ENCODE data around the gene NFIA. TPM values are rescaled to one million over a fixed set of nuclear protein-coding genes. Genes with fewer than 3 reads are reported as not detected.

The NFIA gene
- polyA plus RNA-seq, 1 donor, result 22.8 TPM

GRCh38 chr1:61182480-61182879 is 100.1 kb downstream of the NFIA start:
- no peak for DNase-seq (ENCODE audit: low read depth)

GRCh38 chr1:61183471-61184039 is 101.2 kb downstream of the NFIA start:
- DNase-seq (ENCODE audit: low read depth), result peak; percentile 70

- peak; percentile 83 for DNase-seq (ENCODE audit: low read depth)
Observed at GRCh38 chr1:61184040-61184713, 101.8 kb downstream of the NFIA start.

GRCh38 chr1:61184714-61185106 is 102.3 kb downstream of the NFIA start:
- no peak for DNase-seq (ENCODE audit: low read depth)

- no peak for DNase-seq (ENCODE audit: low read depth)
Observed at GRCh38 chr1:61186753-61187152, 104.4 kb downstream of the NFIA start.

GRCh38 chr1:61187352-61188086 is 105.2 kb downstream of the NFIA start:
- no peak for DNase-seq (ENCODE audit: low read depth)

- DNase-seq (ENCODE audit: low read depth), result no peak
Observed at GRCh38 chr1:61190153-61190552, 107.8 kb downstream of the NFIA start.

GRCh38 chr1:61190618-61191432 is 108.5 kb downstream of the NFIA start:
- no peak for DNase-seq (ENCODE audit: low read depth)

- no peak for DNase-seq (ENCODE audit: low read depth)
Observed at GRCh38 chr1:61191433-61191720, 109.0 kb downstream of the NFIA start.

GRCh38 chr1:61192663-61193330 is 110.4 kb downstream of the NFIA start:
- DNase-seq (ENCODE audit: low read depth), result no peak

GRCh38 chr1:61193808-61194207 is 111.4 kb downstream of the NFIA start:
- DNase-seq (ENCODE audit: low read depth), result no peak

GRCh38 chr1:61198554-61198953 is 116.2 kb downstream of the NFIA start:
- DNase-seq (ENCODE audit: low read depth), result no peak

- no peak for DNase-seq (ENCODE audit: low read depth)
Observed at GRCh38 chr1:61201035-61201434, 118.7 kb downstream of the NFIA start.

- DNase-seq (ENCODE audit: low read depth), result no peak
Observed at GRCh38 chr1:61202854-61203598, 120.7 kb downstream of the NFIA start.

GRCh38 chr1:61204528-61204927 is 122.2 kb downstream of the NFIA start:
- DNase-seq (ENCODE audit: low read depth), result no peak

GRCh38 chr1:61207416-61207815 is 125.1 kb downstream of the NFIA start:
- DNase-seq (ENCODE audit: low read depth), result no peak

- no peak for DNase-seq (ENCODE audit: low read depth)
Observed at GRCh38 chr1:61208172-61208571, 125.8 kb downstream of the NFIA start.

GRCh38 chr1:61208831-61209230 is 126.5 kb downstream of the NFIA start:
- DNase-seq (ENCODE audit: low read depth), result no peak

- no peak for DNase-seq (ENCODE audit: low read depth)
Observed at GRCh38 chr1:61210435-61211154, 128.2 kb downstream of the NFIA start.

- DNase-seq (ENCODE audit: low read depth), result no peak
Observed at GRCh38 chr1:61213245-61214011, 131.1 kb downstream of the NFIA start.

Measured in forelimb muscle (tissue), 1 donor.